HG02973 (cell line): Measurements from ENCODE around the gene PPHLN1.
"Not testable (repeated sequence)": the region's sequence is repeated elsewhere in the genome, so short reads cannot be mapped to it uniquely, and the experiment has no call there.

Experiments
- ATAC-seq: cut with Tn5 transposase; IDR thresholded peaks from one replicate; pipeline ENCODE4 v1.9.1; 2021; ENCODE audit warnings: moderate library complexity; ENCODE audit not compliant: unreplicated experiment

Gene PPHLN1

GRCh38 chr12:42364692-42365091, 38.7 kb downstream of the PPHLN1 start:
- ATAC-seq: no peak

- no peak for ATAC-seq
Measured at GRCh38 chr12:42365486-42365885, 39.5 kb downstream of the PPHLN1 start.

GRCh38 chr12:42370013-42370412, 44.0 kb downstream of the PPHLN1 start:
- no peak for ATAC-seq

DNA sequence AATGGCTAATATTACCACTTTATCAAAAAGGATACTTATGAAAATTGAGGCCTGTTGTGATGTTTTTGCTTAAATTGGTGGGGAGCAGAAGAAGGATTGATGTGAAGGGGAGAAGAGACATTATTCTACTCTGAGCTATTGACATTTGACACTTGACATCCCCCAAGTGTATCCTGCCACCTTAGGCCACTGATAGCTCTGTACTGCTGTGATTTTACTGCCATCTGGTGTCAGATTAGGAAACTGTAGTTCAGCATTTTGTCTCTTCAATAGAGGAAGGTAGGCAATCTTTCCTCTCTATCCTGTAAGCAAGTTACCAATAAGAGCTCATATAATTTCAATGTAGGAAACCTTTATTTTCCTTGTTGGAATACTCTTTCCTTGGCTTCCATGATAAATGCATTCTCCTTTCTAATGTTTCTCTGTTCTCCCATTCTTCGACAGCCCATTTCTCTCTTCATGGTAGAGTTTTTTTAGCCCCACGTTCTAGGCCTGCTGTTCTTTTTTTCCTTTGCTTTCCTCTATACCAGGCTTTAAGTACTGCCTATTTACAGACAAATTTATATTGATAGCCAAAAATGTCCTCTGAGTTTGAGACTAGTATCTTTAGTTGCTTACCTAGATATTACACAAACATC, 46.3 kb downstream of the PPHLN1 start:
- peak; percentile 81 for ATAC-seq

GRCh38 chr12:42373669-42374068, 47.7 kb downstream of the PPHLN1 start:
- ATAC-seq: no peak

DNA sequence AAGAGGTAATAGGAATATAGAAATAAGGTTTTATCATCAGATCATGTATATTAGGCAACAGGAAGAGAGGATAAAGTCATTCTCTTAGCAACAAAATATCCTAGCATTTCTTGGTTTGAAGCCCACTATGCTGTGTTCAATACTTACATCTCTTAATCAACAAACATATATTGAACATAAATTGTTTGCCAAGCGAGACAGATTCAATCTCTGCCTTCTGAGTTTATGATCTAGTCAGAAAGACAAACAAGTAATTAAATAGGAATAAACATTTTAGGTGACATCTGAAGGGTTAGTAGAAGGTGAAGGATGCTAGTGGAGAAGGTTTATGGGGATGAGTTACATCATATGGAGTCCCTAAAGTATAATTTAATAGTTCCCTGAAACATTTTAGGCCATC, 54.8 kb downstream of the PPHLN1 start:
- ATAC-seq: no peak

- ATAC-seq: no peak
Measured at GRCh38 chr12:42382013-42382696, 56.2 kb downstream of the PPHLN1 start.

DNA sequence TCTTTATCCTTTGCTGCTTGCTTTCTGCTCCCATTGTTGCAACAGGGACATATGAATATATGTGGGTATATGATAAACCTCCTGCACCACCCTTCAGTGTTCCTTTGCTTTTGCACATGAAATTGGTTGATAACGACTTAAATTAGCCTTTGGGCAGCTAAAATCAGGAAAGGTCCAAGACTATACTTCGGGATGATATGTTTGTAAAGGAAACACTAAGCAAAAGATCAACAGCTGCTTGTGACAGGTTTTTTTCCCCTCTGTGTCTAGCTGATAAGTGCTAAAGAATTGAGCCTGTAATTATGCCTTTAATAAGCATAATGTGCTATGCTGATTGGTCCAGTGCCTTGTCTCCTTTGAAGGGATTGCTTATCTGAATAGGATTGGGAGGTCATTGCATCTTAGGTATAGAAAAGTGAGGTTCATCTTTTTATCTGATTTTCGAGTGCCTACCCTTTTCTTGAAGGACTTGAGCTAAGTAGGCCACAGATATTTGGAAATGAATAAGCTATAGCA, 59.4 kb downstream of the PPHLN1 start:
- ATAC-seq: no peak

DNA sequence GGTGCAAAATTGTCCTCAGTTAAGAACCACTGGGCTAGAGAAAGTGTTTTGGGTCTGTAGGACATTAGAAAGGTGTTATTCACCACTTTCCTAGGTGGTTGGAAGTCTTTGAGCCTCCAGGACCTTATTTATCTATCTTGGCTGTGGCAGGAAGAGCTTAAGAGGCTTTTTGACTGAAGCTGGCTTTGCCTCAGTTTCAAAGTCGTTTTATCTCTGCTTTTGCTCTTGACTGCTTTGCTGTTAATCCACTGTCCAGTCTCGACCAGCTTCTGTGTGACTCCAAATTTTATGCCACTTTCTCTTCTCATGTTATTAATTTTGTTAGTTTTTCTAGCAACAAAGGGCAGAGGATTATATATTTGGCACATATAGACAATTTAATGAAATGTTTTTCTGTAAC, 60.3 kb downstream of the PPHLN1 start:
- ATAC-seq: no peak

- not testable (repeated sequence) for ATAC-seq
Measured at GRCh38 chr12:42388086-42388485, 62.1 kb downstream of the PPHLN1 start.

- no peak for ATAC-seq
Measured at GRCh38 chr12:42394429-42394828, 68.5 kb downstream of the PPHLN1 start.

- ATAC-seq: no peak
Measured at GRCh38 chr12:42396473-42397259, 70.7 kb downstream of the PPHLN1 start.

GRCh38 chr12:42402821-42403411, 76.9 kb downstream of the PPHLN1 start:
- no peak for ATAC-seq

GRCh38 chr12:42407306-42407705, 81.3 kb downstream of the PPHLN1 start:
- no peak for ATAC-seq

- ATAC-seq: no peak
Measured at GRCh38 chr12:42409471-42409870, 83.5 kb downstream of the PPHLN1 start.

- no peak for ATAC-seq
Measured at GRCh38 chr12:42410340-42410739, 84.4 kb downstream of the PPHLN1 start.

DNA sequence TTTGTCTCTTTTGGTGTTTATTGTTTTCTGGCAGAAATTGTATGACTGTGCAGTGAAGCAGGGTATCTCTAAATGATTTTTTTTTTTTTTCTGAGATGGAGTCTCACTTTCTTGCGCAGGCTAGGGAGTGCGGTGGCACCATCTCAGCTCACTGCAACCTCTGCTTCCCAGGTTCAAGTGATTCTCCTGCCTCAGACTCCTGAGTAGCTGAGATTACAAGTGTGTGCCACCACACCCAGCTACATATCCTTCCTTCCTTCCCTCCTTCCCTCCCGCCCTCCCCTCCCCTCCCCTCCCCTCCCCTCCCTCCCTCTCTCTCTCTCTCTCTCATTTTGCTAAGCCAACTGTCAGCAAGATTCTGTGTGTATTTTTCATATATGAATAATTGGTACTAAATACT, 94.4 kb downstream of the PPHLN1 start:
- no peak for ATAC-seq

DNA sequence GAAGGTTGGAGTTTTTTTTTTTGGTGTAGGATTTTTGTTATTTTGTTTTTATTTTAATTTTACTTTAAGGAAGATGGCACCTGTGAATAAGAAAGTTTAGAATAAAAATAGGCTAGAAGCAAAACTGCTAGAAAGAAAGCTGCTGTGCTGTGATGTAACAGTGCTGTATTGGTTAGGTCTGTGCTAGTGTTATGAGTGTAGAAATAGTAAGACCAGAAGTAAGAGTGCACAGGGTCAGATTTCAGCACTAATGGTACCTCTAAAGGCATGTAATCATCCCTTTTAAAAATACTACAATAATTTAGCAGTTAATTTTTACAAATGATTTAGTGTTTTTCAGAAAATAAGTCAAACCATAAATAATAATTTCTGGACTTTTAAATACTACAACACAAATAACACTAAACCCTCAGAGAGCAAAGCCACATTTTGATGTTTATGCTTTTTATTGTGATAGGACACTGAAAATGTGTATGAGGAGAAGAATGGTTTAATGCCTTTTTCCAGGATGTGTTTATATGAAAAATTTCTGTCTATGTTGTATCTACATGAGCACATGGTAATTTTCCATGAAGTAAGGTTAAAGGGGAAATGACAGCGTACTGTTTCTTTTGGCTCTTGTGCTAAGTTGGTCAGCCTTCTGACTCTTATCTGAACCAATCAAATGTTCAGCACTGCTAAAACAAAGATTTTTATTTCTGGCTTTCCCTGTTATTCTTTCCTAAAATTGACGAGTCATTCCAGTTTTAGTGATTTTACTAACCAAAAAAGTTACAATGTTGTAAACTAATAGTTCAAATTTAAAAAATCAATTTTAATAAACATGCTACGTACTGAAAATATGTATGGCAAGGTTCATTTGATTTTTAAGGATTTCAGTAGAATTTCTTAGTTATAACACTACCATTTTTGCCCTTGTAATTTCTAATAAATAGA, 96.1 kb downstream of the PPHLN1 start:
- peak; percentile 99 for ATAC-seq

- peak; percentile 61 for ATAC-seq
Measured at GRCh38 chr12:42422785-42423184, 96.8 kb downstream of the PPHLN1 start.

- ATAC-seq: no peak
Measured at GRCh38 chr12:42426746-42427145, 100.8 kb downstream of the PPHLN1 start.
